Mesenchymal stem cell (in vitro differentiated cells and primary cell): ENCODE results near the gene UPF2.

ENCODE experiments used
- DNase-seq: peaks from one replicate; pipeline ENCODE4 v3.0.0-alpha.2; 2013
- H2AFZ ChIP-seq: one replicate; pipeline ENCODE4 v1.6.1; 2013; ENCODE audit warnings: low read depth, mild to moderate bottlenecking, control low read depth, inconsistent platforms, low read length, moderate library complexity
- H2AK5ac ChIP-seq: 2 replicates; pipeline ENCODE4 v1.6.1; 2013; ENCODE audit warnings: low read length, moderate library complexity, mild to moderate bottlenecking, inconsistent platforms; ENCODE audit not compliant: severe bottlenecking
- H2BK120ac ChIP-seq: one replicate; pipeline ENCODE4 v1.6.1; 2013; ENCODE audit warnings: low read depth, mild to moderate bottlenecking, inconsistent platforms, low read length, moderate library complexity
- H2BK12ac ChIP-seq, 2 experiments: one replicate each; pipeline ENCODE4 v1.6.1; 2013; ENCODE audit warnings: inconsistent platforms in 2 of 2, low read length in 2 of 2, mild to moderate bottlenecking in 2 of 2, moderate library complexity in 2 of 2, control low read depth in 1 of 2
- H2BK15ac ChIP-seq: one replicate; pipeline ENCODE4 v1.6.1; 2013; ENCODE audit warnings: mild to moderate bottlenecking, low read depth, inconsistent platforms; ENCODE audit not compliant: poor library complexity, severe bottlenecking
- H2BK5ac ChIP-seq: 2 replicates; pipeline ENCODE4 v1.6.1; 2013; ENCODE audit warnings: low read depth, mild to moderate bottlenecking, low read length, control low read depth, inconsistent platforms; ENCODE audit not compliant: poor library complexity, severe bottlenecking
- H3K14ac ChIP-seq, 2 experiments: one replicate each; pipeline ENCODE4 v1.6.1; 2013; ENCODE audit warnings: inconsistent platforms in 2 of 2, low read length in 2 of 2, control low read depth in 1 of 2, mild to moderate bottlenecking in 1 of 2, moderate library complexity in 1 of 2
- H3K18ac ChIP-seq, 2 experiments: one replicate each; pipeline ENCODE4 v1.6.1; 2013; ENCODE audit warnings: inconsistent platforms in 2 of 2, low read length in 2 of 2, control low read depth in 1 of 2, low read depth in 1 of 2, mild to moderate bottlenecking in 1 of 2
- H3K23ac ChIP-seq, 2 experiments: one replicate each; pipeline ENCODE4 v1.6.1; 2013; ENCODE audit warnings: inconsistent platforms in 2 of 2, low read length in 2 of 2, mild to moderate bottlenecking in 2 of 2, moderate library complexity in 2 of 2, control low read depth in 1 of 2
- H3K27ac ChIP-seq: 2 replicates; pipeline ENCODE4 v1.5.1; 2013; ENCODE audit warnings: mild to moderate bottlenecking, moderate library complexity, low read length, control low read depth, inconsistent platforms; ENCODE audit not compliant: poor library complexity, severe bottlenecking
- H3K27me3 ChIP-seq, 2 experiments: 2 replicates each; pipeline versions ENCODE4 v1.6.1 to v1.7.0; 2013; ENCODE audit warnings: low read length in 2 of 2, mild to moderate bottlenecking in 2 of 2, moderate library complexity in 2 of 2, control low read depth in 1 of 2, inconsistent platforms in 1 of 2; ENCODE audit not compliant: control insufficient read depth in 1 of 2, insufficient read depth in 1 of 2
- H3K36me3 ChIP-seq, 2 experiments: 2 replicates each; pipeline versions ENCODE4 v1.6.1 to v1.7.0; 2013; ENCODE audit warnings: low read length in 2 of 2, control low read depth in 1 of 2, inconsistent platforms in 1 of 2, low read depth in 1 of 2, mild to moderate bottlenecking in 1 of 2; ENCODE audit not compliant: insufficient read depth in 2 of 2, control insufficient read depth in 1 of 2
- H3K4ac ChIP-seq, 2 experiments: one replicate each; pipeline ENCODE4 v1.6.1; 2013; ENCODE audit warnings: inconsistent platforms in 2 of 2, low read length in 2 of 2, mild to moderate bottlenecking in 2 of 2, moderate library complexity in 2 of 2, control low read depth in 1 of 2, low read depth in 1 of 2
- H3K4me1 ChIP-seq: 2 replicates; pipeline ENCODE4 v1.6.1; 2013; ENCODE audit warnings: low read depth, low read length, control low read depth; ENCODE audit not compliant: control insufficient read depth, insufficient read depth
- H3K4me2 ChIP-seq: 2 replicates; pipeline ENCODE4 v1.6.1; 2013; ENCODE audit warnings: low read length, mild to moderate bottlenecking, inconsistent platforms; ENCODE audit not compliant: poor library complexity, severe bottlenecking
- H3K4me3 ChIP-seq, 2 experiments: 2 replicates each; pipeline versions ENCODE4 v1.5.1 to v1.7.0; 2013; ENCODE audit warnings: low read length in 2 of 2, mild to moderate bottlenecking in 2 of 2, control low read depth in 1 of 2, low read depth in 1 of 2; ENCODE audit not compliant: insufficient read depth in 1 of 2
- H3K79me1 ChIP-seq: replicated peaks from 2 replicates; pipeline ENCODE4 v1.6.1; 2013; ENCODE audit warnings: mild to moderate bottlenecking, control low read depth, low read length, inconsistent platforms; ENCODE audit not compliant: poor library complexity, severe bottlenecking
- H3K9ac ChIP-seq: 2 replicates; pipeline ENCODE4 v1.7.0; 2013; ENCODE audit warnings: mild to moderate bottlenecking, low read length, moderate library complexity
- H3K9me3 ChIP-seq: 2 replicates; pipeline ENCODE4 v1.7.0; 2013; ENCODE audit warnings: mild to moderate bottlenecking, low read length; ENCODE audit not compliant: control insufficient read depth
- H4K8ac ChIP-seq: one replicate; pipeline ENCODE4 v1.6.1; 2013; ENCODE audit warnings: inconsistent platforms, mild to moderate bottlenecking, low read length, moderate library complexity
- H4K91ac ChIP-seq: one replicate; pipeline ENCODE4 v1.6.1; 2013; ENCODE audit warnings: mild to moderate bottlenecking, low read length, inconsistent platforms
- WGBS: methylation state at CpG from one replicate; pipeline ENCODE4 v1.1.7; 2013; ENCODE audit warnings: mixed read lengths; 5-methylcytosine and 5-hydroxymethylcytosine counted together

UPF2 gene

GRCh38 chr10:12051241-12051640, 8.6 kb upstream of the UPF2 start:
- H3K9me3 ChIP-seq, result no peaks in the 10 kb centered on the region
- no peak overlapping the region for H3K23ac ChIP-seq
- no peak overlapping the region for H3K4ac ChIP-seq
- H2AK5ac ChIP-seq, result no peak overlapping the region
- H2AFZ ChIP-seq, result no peak overlapping the region
- H3K79me1 ChIP-seq, result no peaks in the 10 kb centered on the region
- H2BK15ac ChIP-seq, result no peak overlapping the region
- no peaks in the 10 kb centered on the region for H3K27me3 ChIP-seq
- no peak overlapping the region for H3K18ac ChIP-seq
- H3K27ac ChIP-seq, result no peak overlapping the region
- no peaks in the 10 kb centered on the region for H3K36me3 ChIP-seq
- DNase-seq, result no peak
- H4K8ac ChIP-seq, result no peak overlapping the region
- 81% methylated on average over 4 of the region's 4 CpGs for WGBS
- H2BK12ac ChIP-seq, result no peak overlapping the region
- H3K9ac ChIP-seq, result no peak overlapping the region
- H4K91ac ChIP-seq, result no peak overlapping the region
- H2BK120ac ChIP-seq, result no peak overlapping the region
- H3K4me3 ChIP-seq, result no peak overlapping the region
- no peak overlapping the region for H2BK5ac ChIP-seq
- no peak overlapping the region for H3K14ac ChIP-seq
- H3K4me1 ChIP-seq, result no peaks in the 10 kb centered on the region
- no peak overlapping the region for H3K4me2 ChIP-seq

- H3K9me3 ChIP-seq, result no peaks in the 10 kb centered on the region
- H2BK15ac ChIP-seq, result no peak overlapping the region
- H2AK5ac ChIP-seq, result no peak overlapping the region
- no peaks in the 10 kb centered on the region for H3K4me1 ChIP-seq
- no peak overlapping the region for H3K4ac ChIP-seq
- DNase-seq, result no peak
- H3K79me1 ChIP-seq, result no peaks in the 10 kb centered on the region
- no peaks in the 10 kb centered on the region for H3K36me3 ChIP-seq
- no peak overlapping the region for H2AFZ ChIP-seq
- H4K91ac ChIP-seq, result no peak overlapping the region
- no peak overlapping the region for H3K4me3 ChIP-seq
- no peak overlapping the region for H3K27ac ChIP-seq
- no peak overlapping the region for H3K18ac ChIP-seq
- no peak overlapping the region for H4K8ac ChIP-seq
- H2BK5ac ChIP-seq, result no peak overlapping the region
- no peak overlapping the region for H2BK120ac ChIP-seq
- H3K9ac ChIP-seq, result no peak overlapping the region
- no peak overlapping the region for H2BK12ac ChIP-seq
- H3K27me3 ChIP-seq, result no peaks in the 10 kb centered on the region
- H3K23ac ChIP-seq, result no peak overlapping the region
- no peak overlapping the region for H3K14ac ChIP-seq
- no peak overlapping the region for H3K4me2 ChIP-seq
Measured at GRCh38 chr10:12050528-12050927, 7.9 kb upstream of the UPF2 start.

- H2BK5ac ChIP-seq, result no peak overlapping the region
- H3K4ac ChIP-seq, result no peak overlapping the region
- DNase-seq, result no peak
- H3K14ac ChIP-seq, result no peak overlapping the region
- no peaks in the 10 kb centered on the region for H3K36me3 ChIP-seq
- H4K91ac ChIP-seq, result no peak overlapping the region
- no peak overlapping the region for H4K8ac ChIP-seq
- no peaks in the 10 kb centered on the region for H3K79me1 ChIP-seq
- no peak overlapping the region for H2BK120ac ChIP-seq
- no peak overlapping the region for H3K4me2 ChIP-seq
- no peak overlapping the region for H2BK15ac ChIP-seq
- H3K9ac ChIP-seq, result no peak overlapping the region
- H2AK5ac ChIP-seq, result no peak overlapping the region
- no peaks in the 10 kb centered on the region for H3K4me1 ChIP-seq
- no peak overlapping the region for H3K18ac ChIP-seq
- H3K4me3 ChIP-seq, result no peak overlapping the region
- no peaks in the 10 kb centered on the region for H3K9me3 ChIP-seq
- no peak overlapping the region for H3K23ac ChIP-seq
- H3K27ac ChIP-seq, result no peak overlapping the region
- no peak overlapping the region for H2AFZ ChIP-seq
- 85% methylated on average over 8 of the region's 8 CpGs for WGBS
- no peaks in the 10 kb centered on the region for H3K27me3 ChIP-seq
- no peak overlapping the region for H2BK12ac ChIP-seq
Measured at GRCh38 chr10:12048547-12048946, 5.9 kb upstream of the UPF2 start.

GRCh38 chr10:12045596-12045995, 3.0 kb upstream of the UPF2 start:
- Histone ChIP-seq H3K36me3 (no peaks in the 10 kb centered on the region), H2BK5ac (no peak overlapping the region), H3K9me3 (no peaks in the 10 kb centered on the region), H3K18ac (no peak overlapping the region), H4K8ac (no peak overlapping the region), H2AFZ (no peak overlapping the region), H3K14ac (no peak overlapping the region), H3K27me3 (no peaks in the 10 kb centered on the region), H3K23ac (no peak overlapping the region), H2BK12ac (no peak overlapping the region), H2AK5ac (no peak overlapping the region), H3K27ac (no peak overlapping the region), H3K4ac (no peak overlapping the region), H3K9ac (no peak overlapping the region), H2BK15ac (no peak overlapping the region), H3K4me1 (no peaks in the 10 kb centered on the region), H3K4me3 (no peak overlapping the region), H2BK120ac (no peak overlapping the region), H3K79me1 (no peaks in the 10 kb centered on the region), H4K91ac (no peak overlapping the region), H3K4me2 (no peak overlapping the region)
- DNase-seq, result no peak
- WGBS, result 93% methylated on average over 3 of the region's 5 CpGs
